PC-3 (cell line): ENCODE results near the gene C11orf71.

Source experiments
- EZH2 ChIP-seq: fragments of 300-600 bp; sonication (generic); IDR thresholded peaks from one replicate; pipeline ENCODE4 v1.6.1; 2017; ENCODE audit warnings: antibody characterized with exemption, mild to moderate bottlenecking, low read length; ENCODE audit not compliant: unreplicated experiment
- EZH2phosphoT487 ChIP-seq: fragments of 300-600 bp; sonication (generic); IDR thresholded peaks from 2 replicates; pipeline ENCODE4 v1.6.1; 2018; ENCODE audit warnings: mild to moderate bottlenecking, antibody characterized with exemption, low read length, borderline replicate concordance
- TF ChIP-seq, protein P1 (sequence below): fragments of 300-600 bp; sonication (generic); conservative IDR thresholded peaks from 2 replicates; pipeline ENCODE4 v1.5.1; 2017; ENCODE audit warnings: antibody characterized with exemption, low read depth, mild to moderate bottlenecking, low read length

DNA sequence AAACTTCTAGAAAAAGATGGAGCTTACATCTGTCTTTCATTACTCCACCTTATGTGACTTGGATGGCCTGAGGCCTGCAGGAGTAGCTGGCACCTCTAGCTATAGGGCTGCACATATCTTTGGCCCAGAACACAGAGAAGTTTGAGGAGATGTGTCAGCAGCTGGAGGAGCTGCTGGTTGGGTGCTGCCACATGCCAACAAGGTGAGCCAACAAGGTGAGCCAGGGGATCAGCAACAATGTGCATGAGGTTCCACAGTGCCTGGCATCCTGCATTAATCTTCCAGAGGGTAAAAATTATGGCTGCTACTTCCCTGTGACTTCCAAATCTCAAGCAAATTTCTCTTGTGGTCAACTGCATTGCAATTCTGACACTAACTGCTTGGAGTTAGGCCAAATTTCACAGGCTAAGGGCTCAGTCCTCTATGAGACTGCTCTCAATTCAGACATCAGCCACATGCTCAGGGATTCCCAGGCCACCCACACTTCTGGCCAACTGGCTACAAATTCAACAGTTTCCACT lies 16.2 kb upstream of the C11orf71 start:
- TF ChIP-seq, protein P1, sequence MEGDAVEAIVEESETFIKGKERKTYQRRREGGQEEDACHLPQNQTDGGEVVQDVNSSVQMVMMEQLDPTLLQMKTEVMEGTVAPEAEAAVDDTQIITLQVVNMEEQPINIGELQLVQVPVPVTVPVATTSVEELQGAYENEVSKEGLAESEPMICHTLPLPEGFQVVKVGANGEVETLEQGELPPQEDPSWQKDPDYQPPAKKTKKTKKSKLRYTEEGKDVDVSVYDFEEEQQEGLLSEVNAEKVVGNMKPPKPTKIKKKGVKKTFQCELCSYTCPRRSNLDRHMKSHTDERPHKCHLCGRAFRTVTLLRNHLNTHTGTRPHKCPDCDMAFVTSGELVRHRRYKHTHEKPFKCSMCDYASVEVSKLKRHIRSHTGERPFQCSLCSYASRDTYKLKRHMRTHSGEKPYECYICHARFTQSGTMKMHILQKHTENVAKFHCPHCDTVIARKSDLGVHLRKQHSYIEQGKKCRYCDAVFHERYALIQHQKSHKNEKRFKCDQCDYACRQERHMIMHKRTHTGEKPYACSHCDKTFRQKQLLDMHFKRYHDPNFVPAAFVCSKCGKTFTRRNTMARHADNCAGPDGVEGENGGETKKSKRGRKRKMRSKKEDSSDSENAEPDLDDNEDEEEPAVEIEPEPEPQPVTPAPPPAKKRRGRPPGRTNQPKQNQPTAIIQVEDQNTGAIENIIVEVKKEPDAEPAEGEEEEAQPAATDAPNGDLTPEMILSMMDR, result no peak
- TF ChIP-seq EZH2phosphoT487 (no peak), EZH2 (no peak)
